Inferior parietal cortex (tissue), 1 donor: Measurements from ENCODE around the gene ABCA13.

Source experiments
- DNase-seq: peaks from one replicate; pipeline ENCODE4 v3.0.0-alpha.2; 2016; ENCODE audit errors: extremely low spot score

The ABCA13 gene

DNA sequence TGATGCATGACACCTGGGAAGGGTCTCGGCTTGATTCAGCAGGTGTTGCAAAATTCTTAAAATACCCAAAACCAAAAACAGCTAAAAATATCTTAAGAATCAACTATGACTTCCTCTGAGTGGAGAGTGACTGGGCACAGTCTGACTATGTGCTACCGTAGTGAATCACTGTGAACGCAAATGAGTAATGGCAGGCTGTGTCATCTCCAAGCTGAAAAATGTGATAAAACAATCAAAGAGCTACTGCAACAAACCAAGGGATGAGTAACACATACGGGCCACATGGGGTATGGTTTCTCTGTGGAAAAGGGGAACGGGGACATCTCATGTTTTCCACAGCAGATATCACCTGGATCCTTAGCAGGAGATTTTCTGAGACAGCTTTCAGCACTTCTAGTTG lies 127.5 kb downstream of the ABCA13 start:
- DNase-seq = no peak

DNA sequence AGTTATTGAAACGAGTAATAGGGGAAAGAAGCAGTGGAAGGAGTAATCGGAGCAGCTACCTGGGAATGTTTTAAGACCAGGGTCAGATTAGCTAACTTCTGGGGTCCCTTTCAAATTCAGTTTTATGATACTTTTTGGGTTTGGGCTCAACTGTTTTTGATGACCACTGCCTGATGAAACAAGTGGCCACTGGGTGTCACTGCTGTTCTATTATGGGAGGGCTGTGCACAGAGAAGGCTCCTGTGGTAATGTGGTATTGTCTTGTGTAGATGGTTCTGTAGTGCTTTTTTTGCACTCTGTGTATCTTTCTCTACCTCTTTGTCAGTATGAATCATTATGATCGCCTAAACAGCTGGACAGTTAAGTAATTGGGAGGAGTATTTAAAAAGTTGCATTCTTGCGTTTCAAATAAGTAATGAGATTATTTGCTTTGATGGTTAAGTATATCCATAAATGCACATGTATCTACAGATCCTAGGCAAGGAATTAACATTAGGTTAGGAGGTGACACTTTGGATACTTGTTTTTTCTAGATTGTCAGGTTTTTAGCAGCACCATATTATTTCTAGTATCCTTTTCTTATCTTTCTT lies 128.4 kb downstream of the ABCA13 start:
- DNase-seq = peak; percentile 86

DNA sequence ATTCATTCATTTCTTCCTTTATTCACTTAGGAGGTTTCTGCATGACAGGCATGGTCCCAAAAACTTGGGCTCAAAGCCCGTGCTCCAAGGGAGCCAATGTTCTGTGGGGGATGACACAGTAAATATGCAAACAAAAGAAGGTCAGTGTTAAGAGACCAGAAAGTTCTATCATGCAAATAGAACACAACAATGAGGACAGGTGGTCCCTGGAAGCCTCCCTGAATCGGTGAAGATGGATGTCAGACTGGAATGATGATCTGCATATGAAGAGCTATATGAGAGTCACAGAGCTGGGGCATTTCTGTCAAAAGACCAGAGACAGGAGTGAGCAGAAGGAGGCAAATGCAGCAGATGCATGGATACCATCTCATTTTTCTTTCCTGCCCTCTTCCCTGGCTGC lies 129.0 kb downstream of the ABCA13 start:
- no peak for DNase-seq

DNA sequence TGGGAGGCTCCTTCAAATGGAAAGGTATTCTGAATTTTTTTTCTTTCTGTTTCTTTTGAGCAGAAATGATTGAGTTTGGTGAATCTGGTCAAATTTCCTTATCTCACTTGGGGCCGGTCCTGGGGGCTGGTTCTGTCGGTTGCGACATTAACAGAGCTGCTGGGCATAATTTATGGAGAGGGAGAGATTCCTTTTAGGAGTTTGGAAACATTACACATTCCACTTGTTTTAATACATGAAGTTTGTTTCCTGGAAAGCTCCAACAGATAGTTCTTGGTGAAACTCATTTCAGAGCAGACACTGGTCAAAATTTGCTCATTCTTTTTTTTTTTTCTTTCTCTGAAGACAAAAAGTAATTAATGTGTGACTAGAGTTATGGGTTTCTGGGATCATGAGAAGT lies 129.9 kb downstream of the ABCA13 start:
- DNase-seq = no peak

DNA sequence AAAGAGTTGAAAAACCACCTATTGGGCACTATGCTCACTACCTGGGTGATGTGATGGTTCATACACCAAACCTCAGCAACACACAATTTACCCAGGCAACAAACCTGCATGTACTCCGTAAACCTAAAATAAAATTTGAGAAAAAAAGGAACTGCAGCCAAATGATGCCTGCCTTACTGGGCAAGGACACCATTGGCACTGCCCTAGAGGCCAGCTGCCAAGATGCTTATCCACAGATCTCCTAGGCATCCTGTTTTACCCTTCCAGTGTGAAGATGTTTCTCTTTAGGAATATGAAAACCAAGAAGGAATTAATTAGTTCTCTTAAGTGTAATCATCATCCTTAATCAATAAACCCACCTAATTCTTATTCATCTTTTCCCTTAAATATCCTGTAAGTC lies 133.4 kb downstream of the ABCA13 start:
- no peak for DNase-seq

DNA sequence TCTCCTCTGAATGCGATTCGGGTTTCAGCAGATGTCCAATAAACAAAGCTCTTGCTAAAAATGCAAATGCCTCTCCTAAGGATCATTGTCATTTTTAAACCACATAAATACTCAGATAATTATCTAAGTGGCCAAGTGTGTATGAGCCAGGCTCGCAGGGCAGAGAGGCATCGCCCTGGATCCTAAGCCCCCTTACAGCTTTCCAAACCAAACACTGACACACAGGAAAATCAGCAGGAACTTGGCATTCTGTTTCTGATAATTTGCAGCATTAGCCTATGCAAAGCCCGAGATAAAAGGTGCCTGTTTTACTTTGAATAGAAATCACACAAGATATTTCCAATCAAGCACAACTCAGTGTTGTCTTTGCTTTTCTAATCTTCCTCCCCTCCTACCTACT lies 134.4 kb downstream of the ABCA13 start:
- DNase-seq = no peak

DNA sequence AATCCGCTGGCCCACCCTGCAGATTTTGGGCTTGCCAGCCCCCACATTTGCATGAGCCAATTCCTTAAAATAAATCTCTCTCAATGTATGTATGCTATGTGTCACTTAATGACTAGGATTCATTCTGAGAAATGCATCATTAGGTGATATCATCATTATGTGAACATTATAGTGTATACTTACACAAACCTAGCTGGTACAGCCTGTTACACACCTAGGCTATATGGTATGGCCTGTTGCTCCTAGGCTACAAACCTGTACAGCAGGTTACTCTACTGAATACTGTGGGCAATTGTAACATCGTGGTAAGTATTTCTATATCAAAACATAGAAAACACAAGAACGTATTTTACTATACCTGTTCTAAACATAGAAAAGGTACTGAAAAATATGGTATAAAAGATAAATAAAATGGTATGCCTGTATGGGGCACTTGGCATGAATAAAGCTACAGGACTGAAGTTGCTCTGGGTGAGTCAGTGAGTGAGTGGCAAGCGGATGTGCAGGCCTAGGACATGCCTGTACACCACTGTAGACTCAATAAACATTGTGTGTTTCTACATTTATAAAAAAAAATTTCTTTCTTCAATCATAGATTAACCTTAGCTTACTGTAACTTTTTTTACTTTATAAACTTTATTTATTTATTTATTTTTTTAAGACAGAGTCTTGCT lies 135.9 kb downstream of the ABCA13 start:
- no peak for DNase-seq

DNA sequence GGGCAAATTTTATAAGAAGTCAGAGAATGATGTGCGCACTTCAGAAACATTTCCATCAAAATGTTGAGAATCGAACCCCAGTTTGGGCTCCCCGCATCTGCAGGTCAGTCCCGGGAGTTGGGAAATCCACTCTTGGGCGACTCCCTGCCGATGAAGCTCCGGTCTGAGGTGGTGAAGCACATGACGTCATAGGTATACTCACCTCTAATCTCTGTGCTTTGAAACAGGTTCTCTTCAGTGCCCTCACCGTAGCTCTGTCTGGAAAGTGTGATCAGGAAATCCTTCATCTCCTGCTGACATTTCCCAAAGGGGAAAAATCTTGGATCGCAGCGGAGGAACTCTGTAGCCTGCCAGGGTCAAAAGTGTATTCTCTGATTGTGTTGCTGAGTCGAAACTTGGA lies 138.5 kb downstream of the ABCA13 start:
- DNase-seq = no peak

DNA sequence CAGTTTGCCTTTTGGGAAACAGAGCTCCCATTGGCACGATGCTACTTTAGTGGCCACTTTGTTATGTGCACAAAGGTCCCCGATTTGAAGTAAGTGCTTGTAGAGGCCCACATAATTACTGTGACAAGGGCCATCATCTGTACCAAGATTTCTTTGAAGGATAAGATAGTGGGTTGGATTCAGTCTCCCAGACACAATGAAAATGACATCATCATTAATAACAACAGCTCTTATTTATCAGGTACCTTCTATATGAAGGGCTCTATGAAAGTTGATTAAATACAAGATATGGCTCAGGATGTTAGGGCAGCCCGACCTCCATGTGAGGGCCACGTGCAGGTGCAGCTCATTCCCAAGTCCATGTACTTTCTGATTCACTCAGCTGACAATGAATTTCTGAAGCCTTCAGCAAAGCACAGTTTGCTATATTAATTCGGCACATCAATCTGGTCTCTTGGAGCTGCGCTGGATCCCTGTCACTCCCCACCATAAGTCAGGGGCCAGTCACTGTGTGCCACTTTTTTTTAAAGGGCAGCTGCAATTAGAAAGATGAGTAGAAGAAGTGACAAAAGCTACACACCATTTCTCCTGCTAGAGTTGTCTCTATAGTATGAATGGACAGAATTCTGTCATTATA lies 140.3 kb downstream of the ABCA13 start:
- no peak for DNase-seq

DNA sequence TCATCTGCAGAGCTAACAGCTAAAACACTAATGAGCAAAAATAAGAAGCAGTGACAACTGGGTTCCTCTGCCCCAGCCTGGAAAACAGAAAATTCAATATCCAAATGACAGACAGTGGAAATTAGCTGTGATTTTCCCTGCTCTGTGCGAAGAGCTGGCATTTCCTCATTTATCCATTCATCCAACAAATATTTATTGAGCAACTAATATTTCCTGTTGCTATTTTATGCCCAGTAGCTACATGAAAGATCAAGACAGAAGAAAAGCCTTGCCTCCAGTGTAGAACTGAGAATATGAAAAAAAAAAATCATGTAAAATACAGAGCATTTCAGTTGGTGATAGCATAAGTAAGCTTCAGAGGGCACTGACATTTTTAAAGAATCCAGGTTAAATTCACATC lies 140.9 kb downstream of the ABCA13 start:
- DNase-seq = no peak

DNA sequence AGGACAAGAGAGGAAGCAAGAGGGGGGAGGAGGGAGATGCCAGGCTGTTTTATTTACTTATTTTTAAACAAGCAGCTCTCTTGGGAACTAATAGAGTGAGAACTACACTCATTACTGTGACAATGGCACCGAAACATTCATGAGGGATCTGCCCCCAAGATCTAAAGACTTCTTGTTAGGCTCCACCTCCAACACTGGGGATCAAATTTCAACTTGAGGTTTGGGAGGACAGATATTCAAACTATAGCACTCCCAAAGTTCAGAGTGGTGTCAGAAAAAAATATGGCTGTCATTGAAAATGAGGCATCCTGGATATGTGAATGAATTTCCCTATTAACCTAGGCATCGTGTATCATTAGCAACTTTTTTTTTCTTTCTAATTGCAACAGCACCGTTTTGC lies 145.5 kb downstream of the ABCA13 start:
- DNase-seq = no peak

DNA sequence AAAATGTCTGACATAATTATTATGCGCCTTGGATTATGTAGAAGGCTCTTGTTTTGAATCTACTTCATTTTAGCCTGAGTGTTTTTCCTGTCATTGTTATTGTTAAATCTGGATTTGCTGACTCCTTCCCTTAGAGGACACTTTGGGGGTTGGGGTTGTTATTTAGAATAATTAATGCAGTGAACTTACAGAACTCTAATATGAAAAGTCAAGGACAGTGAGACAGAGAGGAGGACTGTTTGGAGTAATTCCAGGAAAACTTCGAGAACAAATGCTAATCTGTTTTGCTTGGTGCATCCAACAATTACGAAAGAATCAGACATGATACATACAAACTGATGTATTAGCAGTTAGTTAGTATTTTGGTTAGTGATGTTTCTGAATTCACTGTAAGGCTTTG lies 146.1 kb downstream of the ABCA13 start:
- DNase-seq = no peak

DNA sequence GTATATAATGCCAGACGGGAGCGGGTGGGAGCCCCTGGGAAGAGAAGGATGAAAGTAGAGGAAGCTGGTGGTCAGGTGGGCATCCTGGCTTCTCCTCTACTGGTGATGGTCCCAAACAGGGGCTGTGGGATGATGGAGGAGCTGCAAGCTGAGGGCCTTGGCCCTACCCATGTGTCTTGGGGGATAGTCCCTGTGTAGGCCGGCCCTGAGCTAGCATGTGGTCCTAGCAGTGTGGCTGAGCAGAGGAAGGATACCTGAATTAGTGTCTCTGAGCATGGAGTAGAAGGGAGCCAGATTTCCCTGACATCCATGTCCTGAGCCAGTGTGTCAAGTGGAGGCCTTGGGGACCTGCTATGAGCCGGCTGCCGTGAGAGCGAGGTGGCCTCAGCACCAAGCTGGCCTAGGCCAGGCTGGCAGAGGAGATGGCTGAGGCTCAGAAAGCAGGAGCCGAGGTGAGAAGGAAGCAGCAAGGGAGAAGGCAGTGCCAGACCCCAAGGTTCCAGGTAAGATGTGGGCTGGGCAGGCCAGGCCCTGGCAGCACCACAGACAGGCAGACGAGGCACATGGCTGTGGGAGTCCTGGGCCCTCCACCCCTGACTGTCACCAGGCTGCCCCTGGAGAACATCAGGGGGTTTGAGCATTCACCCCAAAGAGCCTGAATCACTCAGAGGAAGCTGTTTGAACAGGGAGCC lies 150.2 kb downstream of the ABCA13 start:
- DNase-seq = no peak

DNA sequence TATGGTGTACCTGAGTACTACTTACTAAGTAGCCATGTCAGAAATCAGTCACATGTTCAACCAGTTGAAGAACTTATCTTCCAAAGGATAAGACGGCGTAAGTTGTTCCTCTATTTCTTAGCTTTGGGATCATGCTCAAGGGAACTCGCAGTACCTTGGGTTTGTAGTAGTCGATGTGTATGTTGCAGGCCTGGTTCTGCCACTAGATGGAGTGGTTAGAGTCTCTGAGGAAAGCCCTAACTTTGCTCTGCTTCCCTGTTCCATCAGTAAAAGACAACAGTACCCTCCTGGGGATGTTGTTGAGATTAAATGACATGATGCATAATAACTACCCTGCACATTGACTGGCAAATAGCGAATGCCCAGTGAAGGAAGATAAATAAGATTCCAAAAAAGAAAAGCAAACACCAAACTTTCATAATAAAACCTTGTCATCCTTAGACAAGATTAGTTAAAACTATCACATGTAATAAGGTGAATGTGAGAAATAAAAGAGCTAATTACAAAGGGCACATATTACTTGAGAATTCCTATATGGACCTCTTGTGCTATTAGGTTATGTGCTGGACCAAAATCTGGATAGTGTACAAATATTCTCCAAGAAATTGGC lies 165.9 kb downstream of the ABCA13 start:
- peak; percentile 55 for DNase-seq

DNA sequence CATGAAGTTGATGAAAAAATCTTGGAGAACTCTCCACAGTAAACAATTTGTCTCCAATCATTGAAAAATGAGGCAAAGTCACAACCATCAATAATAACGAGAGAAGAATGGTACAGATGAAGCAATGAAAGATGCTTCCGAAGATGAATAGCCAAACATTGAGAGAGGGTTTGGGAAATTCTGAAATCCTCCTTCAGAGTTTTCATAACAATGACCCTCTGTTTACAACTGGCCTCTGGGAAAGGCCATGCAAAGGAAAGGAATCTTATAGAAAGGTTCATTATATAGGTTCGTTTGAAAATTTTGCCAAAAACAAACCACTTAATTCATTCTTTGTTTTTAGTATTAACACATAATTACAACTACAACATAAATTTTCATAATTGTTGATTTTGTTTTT lies 166.5 kb downstream of the ABCA13 start:
- DNase-seq = no peak

DNA sequence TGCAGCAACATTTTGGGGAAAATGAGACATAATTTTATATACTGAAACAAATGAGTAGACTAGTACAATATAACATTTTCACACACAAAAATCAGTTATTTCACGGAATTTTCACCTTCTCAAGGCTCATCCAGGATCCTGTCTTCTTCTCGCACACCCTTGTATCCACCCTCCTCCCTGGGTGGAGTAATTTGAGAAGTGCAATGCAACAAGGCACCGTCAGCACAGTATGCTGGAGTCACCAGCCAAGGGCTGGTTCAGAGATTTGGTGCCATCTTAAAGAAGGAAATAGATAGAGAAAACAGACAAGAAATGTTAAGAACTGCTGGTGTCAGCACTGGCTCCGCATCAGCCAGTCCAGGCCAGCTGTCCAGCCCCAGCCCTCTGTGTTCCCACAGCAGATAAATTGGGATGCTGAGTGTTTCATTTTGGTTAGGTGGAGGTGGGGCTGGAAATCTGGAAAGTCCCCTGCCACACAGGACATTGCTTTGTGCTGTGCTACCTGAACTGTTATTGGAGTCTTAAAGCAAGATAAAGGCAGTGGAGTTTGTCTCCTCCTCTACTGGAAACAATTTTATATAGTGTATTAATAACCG lies 176.1 kb downstream of the ABCA13 start:
- no peak for DNase-seq

DNA sequence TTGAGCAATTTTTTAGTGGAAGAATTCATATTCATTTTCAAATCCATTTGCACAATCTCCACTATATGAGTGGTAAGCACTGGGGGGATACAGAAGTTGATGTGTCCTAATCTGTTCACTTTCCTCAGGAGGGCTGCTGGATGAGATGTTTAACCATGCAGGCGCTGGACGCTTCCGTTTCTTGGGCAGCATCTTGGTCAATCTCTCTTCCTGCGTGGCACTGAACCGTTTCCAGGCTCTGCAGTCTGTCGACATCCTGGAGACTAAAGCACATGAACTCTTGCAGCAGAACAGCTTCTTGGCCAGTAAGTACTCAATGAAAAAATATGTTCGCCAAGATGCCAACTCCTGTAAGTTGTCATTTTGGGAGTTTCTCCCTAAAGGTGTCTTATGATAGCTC lies 179.3 kb downstream of the ABCA13 start:
- no peak for DNase-seq

DNA sequence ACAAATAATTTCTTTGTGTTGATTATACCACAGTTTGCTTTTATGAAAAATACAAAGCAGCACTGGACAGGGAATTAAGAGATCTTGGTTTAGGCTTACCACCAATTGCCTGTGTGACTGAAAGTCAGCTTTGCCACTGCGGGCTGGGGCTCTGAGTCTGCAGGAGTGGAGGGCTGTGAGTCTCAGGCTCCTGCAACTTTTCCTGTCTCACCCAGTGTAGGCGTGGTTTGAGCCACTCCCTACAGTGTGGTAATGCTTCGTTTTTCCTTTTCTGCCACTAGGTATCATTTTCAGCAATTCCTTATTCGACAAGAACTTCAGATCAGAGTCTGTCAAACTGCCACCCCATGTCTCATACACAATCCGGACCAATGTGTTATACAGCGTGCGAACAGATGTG lies 180.6 kb downstream of the ABCA13 start:
- DNase-seq = no peak

DNA sequence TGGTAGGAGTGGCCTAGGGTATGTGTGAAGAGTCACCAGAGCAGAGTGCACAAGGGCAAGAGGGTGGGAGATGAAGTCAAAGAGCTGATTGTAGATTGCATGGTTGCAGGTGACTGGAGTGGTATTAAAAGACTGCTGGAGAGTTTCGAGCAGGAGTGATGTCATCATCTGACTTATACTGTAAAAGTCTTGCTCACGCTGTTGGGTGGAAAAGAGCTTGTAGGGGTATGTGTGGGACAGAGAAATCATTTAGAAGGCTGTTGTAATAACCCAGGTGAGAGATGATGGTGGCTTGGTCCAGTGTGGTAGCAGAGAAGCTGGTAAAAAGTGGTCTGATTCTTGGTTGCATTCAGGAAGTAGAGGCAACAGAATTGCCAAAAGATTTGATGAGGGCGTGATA lies 184.1 kb downstream of the ABCA13 start:
- DNase-seq = no peak

DNA sequence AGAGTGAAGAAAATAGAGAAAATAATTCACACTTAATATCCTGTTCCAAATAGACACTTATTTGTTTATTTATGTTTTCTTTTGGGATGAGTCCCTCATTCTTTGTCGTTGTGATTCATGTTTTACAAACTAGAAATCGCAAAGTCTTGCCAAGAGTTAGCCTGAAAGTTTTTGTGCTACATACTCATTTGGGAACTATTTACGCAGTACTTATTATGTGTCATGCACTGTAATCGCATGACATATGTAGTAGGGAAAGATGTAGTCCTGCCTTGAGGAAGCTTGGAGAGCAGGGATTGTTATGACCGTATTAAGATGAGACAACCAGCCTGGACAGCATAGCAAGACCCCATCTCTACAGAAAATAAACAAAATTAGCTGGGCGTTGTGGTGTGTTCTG lies 189.3 kb downstream of the ABCA13 start:
- no peak for DNase-seq

DNA sequence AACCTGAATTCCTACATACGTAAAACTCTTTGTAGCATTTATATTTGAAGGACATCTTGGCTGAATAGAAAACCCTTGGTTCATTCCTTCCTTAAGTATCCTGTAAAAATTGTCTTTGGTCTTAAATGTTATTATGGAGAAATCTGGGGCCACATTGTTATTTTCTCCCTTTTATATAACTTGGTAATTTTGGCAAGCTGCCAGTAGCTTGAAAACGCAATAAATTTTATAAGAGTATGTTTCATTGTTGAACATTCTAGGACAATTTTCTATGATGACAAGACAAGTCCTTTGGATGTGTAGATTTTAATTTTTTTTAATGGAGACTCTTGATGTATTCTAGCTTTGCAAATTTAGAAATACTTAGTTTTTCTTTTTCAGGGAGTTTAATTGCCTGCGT lies 191.9 kb downstream of the ABCA13 start:
- no peak for DNase-seq

DNA sequence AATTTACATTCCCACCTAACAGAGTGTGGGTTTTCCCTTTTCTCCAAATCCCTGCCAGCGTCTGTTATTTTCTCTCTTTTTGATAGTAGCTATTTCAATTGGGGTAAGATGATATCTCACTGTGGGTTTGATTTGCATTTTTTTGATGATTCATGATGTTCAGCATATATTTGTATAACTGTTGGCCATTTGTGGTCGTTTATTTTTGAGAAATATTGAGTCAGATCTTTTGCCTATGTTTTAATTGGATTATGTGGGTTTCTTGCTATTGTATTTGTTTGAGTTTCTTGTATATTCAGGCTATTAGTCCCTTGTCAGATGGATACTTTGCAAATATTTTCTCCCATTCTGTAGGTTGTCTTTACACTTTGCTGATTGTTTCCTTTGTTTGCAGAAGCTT lies 193.8 kb downstream of the ABCA13 start:
- DNase-seq = no peak
